ENCODE results near the gene OXLD1.

DNA sequence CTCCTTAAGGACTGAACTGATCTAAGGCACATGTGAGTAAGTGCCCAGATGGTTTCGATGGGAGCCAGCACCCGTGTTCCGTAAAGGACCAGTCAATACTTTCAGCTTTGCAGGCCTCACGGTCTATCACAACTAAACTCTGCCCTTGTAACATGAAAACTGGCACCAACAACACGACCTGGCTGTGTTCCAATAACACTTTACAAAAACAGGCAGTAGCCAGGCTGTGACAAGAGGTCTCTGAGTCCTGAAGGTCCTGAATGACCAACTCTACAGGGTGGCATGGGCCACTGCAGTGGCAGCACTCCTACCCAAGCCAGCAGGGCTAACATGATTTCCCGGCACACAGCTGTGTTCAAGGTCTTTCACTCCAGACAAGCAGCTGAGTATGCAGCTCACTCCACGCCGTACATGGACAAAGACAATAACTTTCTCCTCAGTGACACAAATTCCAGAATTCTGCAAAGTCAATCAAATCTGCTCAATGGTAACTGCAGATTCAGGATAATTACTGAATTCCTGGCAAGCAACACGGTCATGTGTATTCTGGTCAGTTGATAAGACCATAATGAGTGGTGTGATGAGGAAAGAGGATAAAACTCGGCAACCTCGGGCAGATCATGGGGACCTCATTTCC is 44.8 kb downstream of the OXLD1 start:
- TF ChIP-seq, protein P1, sequence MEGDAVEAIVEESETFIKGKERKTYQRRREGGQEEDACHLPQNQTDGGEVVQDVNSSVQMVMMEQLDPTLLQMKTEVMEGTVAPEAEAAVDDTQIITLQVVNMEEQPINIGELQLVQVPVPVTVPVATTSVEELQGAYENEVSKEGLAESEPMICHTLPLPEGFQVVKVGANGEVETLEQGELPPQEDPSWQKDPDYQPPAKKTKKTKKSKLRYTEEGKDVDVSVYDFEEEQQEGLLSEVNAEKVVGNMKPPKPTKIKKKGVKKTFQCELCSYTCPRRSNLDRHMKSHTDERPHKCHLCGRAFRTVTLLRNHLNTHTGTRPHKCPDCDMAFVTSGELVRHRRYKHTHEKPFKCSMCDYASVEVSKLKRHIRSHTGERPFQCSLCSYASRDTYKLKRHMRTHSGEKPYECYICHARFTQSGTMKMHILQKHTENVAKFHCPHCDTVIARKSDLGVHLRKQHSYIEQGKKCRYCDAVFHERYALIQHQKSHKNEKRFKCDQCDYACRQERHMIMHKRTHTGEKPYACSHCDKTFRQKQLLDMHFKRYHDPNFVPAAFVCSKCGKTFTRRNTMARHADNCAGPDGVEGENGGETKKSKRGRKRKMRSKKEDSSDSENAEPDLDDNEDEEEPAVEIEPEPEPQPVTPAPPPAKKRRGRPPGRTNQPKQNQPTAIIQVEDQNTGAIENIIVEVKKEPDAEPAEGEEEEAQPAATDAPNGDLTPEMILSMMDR (IDR thresholded peaks at IDR 0.05), result no peak
- TF ChIP-seq EZH2 (IDR thresholded peaks at IDR 0.05; ENCODE audit: borderline replicate concordance, insufficient read depth, low read depth, low read length, poor library complexity, severe bottlenecking), result no peak

Data from B cell (primary cell).